HepG2 (cell line): Measurements from ENCODE around the gene MRPL20. TPM values are rescaled to one million over a fixed set of nuclear protein-coding genes. Genes with fewer than 3 reads are reported as not detected.
A peak's percentile ranks its signal among the peaks of the same experiment; 100 is the strongest.

Experiments used
- BATF2 ChIP-seq: sonication (generic); formaldehyde crosslinking; IDR thresholded peaks from 2 replicates; pipeline ENCODE4 v1.8.0; 2022; ENCODE audit warnings: mild to moderate bottlenecking, missing genetic modification reagents, moderate library complexity
- BCL3 ChIP-seq: sonication (generic); formaldehyde crosslinking; IDR thresholded peaks from 2 replicates; pipeline ENCODE4 v1.5.1; 2020; ENCODE audit warnings: mild to moderate bottlenecking, missing genetic modification reagents, moderate library complexity
- BCL6 ChIP-seq: IDR thresholded peaks from 2 replicates; pipeline ENCODE4 v1.6.1; 2016; ENCODE audit warnings: missing genetic modification reagents, missing compliant biosample characterization
- ERF ChIP-seq: IDR thresholded peaks from 2 replicates; pipeline ENCODE4 v1.6.1; 2018; ENCODE audit warnings: missing biosample characterization, missing genetic modification reagents
- FOXO4 ChIP-seq: sonication (generic); formaldehyde crosslinking; conservative IDR thresholded peaks from 2 replicates; pipeline ENCODE4 v1.8.1; 2023; ENCODE audit warnings: missing genetic modification reagents
- HNRNPK ChIP-seq: fragments of 200-400 bp; formaldehyde crosslinking; IDR thresholded peaks from 2 replicates; pipeline ENCODE4 v1.6.1; 2018; ENCODE audit warnings: low read length, low read depth, moderate library complexity, mild to moderate bottlenecking; ENCODE audit not compliant: poor library complexity, severe bottlenecking
- HOXA3 ChIP-seq: sonication (generic); formaldehyde crosslinking; IDR thresholded peaks from 2 replicates; pipeline ENCODE4 v1.5.0; 2020; ENCODE audit warnings: missing genetic modification reagents
- JUNB ChIP-seq: sonication (generic); formaldehyde crosslinking; IDR thresholded peaks from 2 replicates; pipeline ENCODE4 v1.8.0; 2022; ENCODE audit warnings: missing genetic modification reagents, mild to moderate bottlenecking, borderline replicate concordance
- KDM5B ChIP-seq: sonication (generic); formaldehyde crosslinking; IDR thresholded peaks from 2 replicates; pipeline ENCODE4 v1.4.0; 2020; ENCODE audit warnings: missing genetic modification reagents, mild to moderate bottlenecking, borderline replicate concordance
- MED8 ChIP-seq: sonication (generic); formaldehyde crosslinking; IDR thresholded peaks from 2 replicates; pipeline ENCODE4 v1.8.1; 2023; ENCODE audit warnings: mild to moderate bottlenecking, missing genetic modification reagents; ENCODE audit not compliant: insufficient replicate concordance
- MYPOP ChIP-seq: sonication (generic); formaldehyde crosslinking; IDR thresholded peaks from 2 replicates; pipeline ENCODE4 v1.8.1; 2023; ENCODE audit warnings: mild to moderate bottlenecking, moderate library complexity, missing genetic modification reagents
- MZF1 ChIP-seq: sonication (generic); formaldehyde crosslinking; IDR thresholded peaks from 2 replicates; pipeline ENCODE4 v1.8.1; 2023; ENCODE audit warnings: mild to moderate bottlenecking, missing genetic modification reagents, borderline replicate concordance
- NBN ChIP-seq: fragments of 450-650 bp; conservative IDR thresholded peaks from 2 replicates; pipeline ENCODE4 v1.6.1; 2017
- NFE2 ChIP-seq: sonication (generic); formaldehyde crosslinking; IDR thresholded peaks from 2 replicates; pipeline ENCODE4 v1.4.0; 2020; ENCODE audit warnings: missing genetic modification reagents
- NFIB ChIP-seq: sonication (generic); formaldehyde crosslinking; IDR thresholded peaks from 2 replicates; pipeline ENCODE4 v1.9.0; 2021; ENCODE audit warnings: missing genetic modification reagents, mild to moderate bottlenecking, borderline replicate concordance
- TCF7L2 ChIP-seq: IDR thresholded peaks from 2 replicates; pipeline ENCODE4 v1.6.1; 2011; ENCODE audit warnings: mild to moderate bottlenecking, low read depth, low read length, moderate library complexity
- TEF ChIP-seq: sonication (generic); formaldehyde crosslinking; IDR thresholded peaks from 2 replicates; pipeline ENCODE4 v1.5.0; 2020; ENCODE audit warnings: missing genetic modification reagents
- TMF1 ChIP-seq: sonication (generic); formaldehyde crosslinking; IDR thresholded peaks from 2 replicates; pipeline ENCODE4 v1.8.1; 2022; ENCODE audit warnings: low read depth, missing genetic modification reagents
- ZNF510 ChIP-seq: sonication (generic); formaldehyde crosslinking; IDR thresholded peaks from 2 replicates; pipeline ENCODE4 v1.4.0; 2020; ENCODE audit warnings: low read depth, mild to moderate bottlenecking, missing genetic modification reagents
- polyA plus RNA-seq, 8 experiments: library from polyadenylated mRNA; depleted of rRNA in 3 of 8; stranded (reverse) in 7 of 8; unstranded in 1 of 8; fragments of >200 nt; fragmentation: Illumina TruSeq in 4 of 8; extraction: Trizol in 4 of 8; gene quantifications; 2 replicates each; pipeline versions ENCODE4 v1.2.1 to v1.2.3, GENCODE V29; 2011 to 2016; ENCODE audit warnings: low read depth in 4 of 8, missing spikeins in 1 of 8, mixed read lengths in 1 of 8; ENCODE audit not compliant: insufficient read depth in 1 of 8
- total RNA-seq, 5 experiments: library from RNA; depleted of rRNA; stranded (reverse); fragments of >200 nt; fragmentation: Illumina TruSeq; extraction: Trizol; gene quantifications; 2 replicates each; pipeline ENCODE4 v1.2.3, GENCODE V29; 2016; ENCODE audit warnings: low read depth in 1 of 5
- TF ChIP-seq, protein P1 (sequence below): sonication (generic); formaldehyde crosslinking; IDR thresholded peaks from 2 replicates; pipeline ENCODE4 v1.8.0; 2022; ENCODE audit warnings: missing genetic modification reagents, low read depth, mild to moderate bottlenecking, borderline replicate concordance
- TF ChIP-seq, protein P2 (sequence below): sonication (generic); formaldehyde crosslinking; IDR thresholded peaks from 2 replicates; pipeline ENCODE4 v1.4.0; 2020; ENCODE audit warnings: missing genetic modification reagents

MRPL20 gene
- total and polyA plus RNA-seq, 2 of the 13 experiments (the other 11 are each of a cell fraction or from before 2014, with no cell fraction given), result 59.2 to 127 TPM

- TF ChIP-seq MYPOP (peak; percentile 61; the same call in 1 of the 2 replicates), ERF (CRISPR knock-in tag) (peak; percentile 87; the same call in 1 of the 2 replicates), ZNF510 (CRISPR knock-in tag) (peak; percentile 77; the same call in 1 of the 2 replicates), MZF1 (CRISPR knock-in tag) (no peak), BCL6 (CRISPR knock-in tag) (peak; percentile 21; the same call in 1 of the 2 replicates), NFIB (CRISPR knock-in tag) (no peak), KDM5B (peak; percentile 57; the same call in 1 of the 2 replicates), TMF1 (CRISPR knock-in tag) (0 out of 2 replicates have a peak, but pooled peaks have one; percentile 54), NBN (no peak), JUNB (CRISPR knock-in tag) (no peak), HOXA3 (CRISPR knock-in tag) (peak; percentile 95; the same call in 1 of the 2 replicates), MED8 (CRISPR knock-in tag) (no peak), HNRNPK (peak; percentile 66), BATF2 (no peak; the same call in 1 of the 2 replicates), TEF (CRISPR knock-in tag) (no peak; the same call in 1 of the 2 replicates), NFE2 (CRISPR knock-in tag) (no peak), TCF7L2 (no peak), FOXO4 (no peak), BCL3 (CRISPR knock-in tag) (peak; percentile 82; the same call in 1 of the 2 replicates)
- TF ChIP-seq, protein P1, sequence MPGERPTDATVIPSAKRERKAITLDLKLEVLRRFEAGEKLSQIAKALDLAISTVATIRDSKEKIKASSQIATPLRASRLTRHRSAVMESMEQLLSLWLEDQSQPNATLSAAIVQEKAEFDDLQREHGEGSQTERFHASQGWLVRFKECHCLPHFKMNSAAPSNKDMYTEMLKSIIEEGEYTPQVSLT (CRISPR knock-in tag), result no peak
- TF ChIP-seq, protein P2, sequence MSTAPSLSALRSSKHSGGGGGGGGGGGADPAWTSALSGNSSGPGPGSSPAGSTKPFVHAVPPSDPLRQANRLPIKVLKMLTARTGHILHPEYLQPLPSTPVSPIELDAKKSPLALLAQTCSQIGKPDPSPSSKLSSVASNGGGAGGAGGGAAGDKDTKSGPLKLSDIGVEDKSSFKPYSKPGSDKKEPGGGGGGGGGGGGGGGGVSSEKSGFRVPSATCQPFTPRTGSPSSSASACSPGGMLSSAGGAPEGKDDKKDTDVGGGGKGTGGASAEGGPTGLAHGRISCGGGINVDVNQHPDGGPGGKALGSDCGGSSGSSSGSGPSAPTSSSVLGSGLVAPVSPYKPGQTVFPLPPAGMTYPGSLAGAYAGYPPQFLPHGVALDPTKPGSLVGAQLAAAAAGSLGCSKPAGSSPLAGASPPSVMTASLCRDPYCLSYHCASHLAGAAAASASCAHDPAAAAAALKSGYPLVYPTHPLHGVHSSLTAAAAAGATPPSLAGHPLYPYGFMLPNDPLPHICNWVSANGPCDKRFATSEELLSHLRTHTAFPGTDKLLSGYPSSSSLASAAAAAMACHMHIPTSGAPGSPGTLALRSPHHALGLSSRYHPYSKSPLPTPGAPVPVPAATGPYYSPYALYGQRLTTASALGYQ (CRISPR knock-in tag), result no peak
Observed at GRCh38 chr1:1399187-1399871, 7.8 kb downstream of the MRPL20 start, which contains the start of gene CCNL2 (continued).
